Psoas muscle (tissue), 8 donors: ENCODE measurements around the gene RTN4R. TPM values are rescaled to one million over a fixed set of nuclear protein-coding genes. Genes with fewer than 3 reads are reported as not detected.

Source experiments
- ATAC-seq, 4 donors: fragments of 200-7000 bp; cut with Tn5 transposase; one replicate each; pipeline ENCODE4 v1.9.1; 2020; ENCODE audit warnings: moderate library complexity in 3 of 4, mild to moderate bottlenecking in 2 of 4
- DNase-seq, 2 donors: peaks; one replicate each; pipeline ENCODE4 v3.0.0-alpha.2; 2020
- H3K27ac ChIP-seq: fragments of 200-600 bp; one replicate; pipeline ENCODE4 v1.8.0; 2022
- H3K27me3 ChIP-seq, 3 donors: fragments of 200-600 bp in 1 of 3; one replicate each; pipeline versions ENCODE4 v1.6.1 to v1.8.0; 2013 to 2022; ENCODE audit warnings: low read length in 2 of 3, mild to moderate bottlenecking in 2 of 3, moderate library complexity in 1 of 3; ENCODE audit not compliant: insufficient read depth in 3 of 3
- H3K36me3 ChIP-seq, 2 donors: fragments of 200-600 bp in 1 of 2; one replicate each; pipeline versions ENCODE4 v1.6.1 to v1.8.0; 2013 to 2022; ENCODE audit warnings: low read depth in 1 of 2, mild to moderate bottlenecking in 1 of 2, moderate library complexity in 1 of 2; ENCODE audit not compliant: insufficient read depth in 1 of 2
- H3K4me1 ChIP-seq: fragments of 200-600 bp; one replicate; pipeline ENCODE4 v1.8.0; 2022
- H3K4me3 ChIP-seq: fragments of 200-600 bp; one replicate; pipeline ENCODE4 v1.8.0; 2022; ENCODE audit warnings: mild to moderate bottlenecking
- H3K9me3 ChIP-seq: fragments of 200-600 bp; one replicate; pipeline ENCODE4 v1.8.0; 2022
- CTCF ChIP-seq: fragments of 200-600 bp; IDR thresholded peaks from one replicate; pipeline ENCODE4 v1.8.0; 2022; ENCODE audit warnings: antibody characterized with exemption
- WGBS, 3 donors: extraction: QIAGEN DNeasy Blood & Tissue Kit; methylation state at CpG; one replicate each; pipeline versions ENCODE4 v1.1.6 to v1.1.7; 2013; 5-methylcytosine and 5-hydroxymethylcytosine counted together
- intact Hi-C, 2 donors: fragments of 100-400 bp; cut with DNase I; formaldehyde crosslinking; loops; one replicate each; pipeline versions ENCODE4 v1.11.0 to v1.14.2; 2022
- polyA plus RNA-seq, 3 donors: library from polyadenylated mRNA; stranded (reverse); fragments of 200-250 nt; gene quantifications; one replicate each; pipeline ENCODE4 v1.2.3, GENCODE V29; 2013
- total RNA-seq, 4 donors: library from RNA; stranded (reverse); fragmentation: NEBNext Ultra II Directional in 2 of 4; extraction: Animal tissue kit (Norgen Biotek cat#: 25700) in 2 of 4; gene quantifications; one replicate each; pipeline versions ENCODE4 v1.2.1 to v1.2.4, GENCODE V29; 2021 to 2023
- donor health status: healthy with polysubstance abuse.
- donor health status: DM: no; HTN: no; CAD: no; lungs with moderate emphysema.
- donor health status: Bipolar disorder and iron deficiency.
- donor health status: healthy.
- donor health status: DM: yes; HTN: yes; CAD: no.
- donor health status: DM: no; HTN: no; CAD: no.
- donor health status: DM: no; HTN: no; CAD: no.
- donor health status: DM: yes; HTN: yes; CAD: no.

RTN4R gene
- total and polyA plus RNA-seq, 7 donors = 0.12 to 2.4 (median 0.36) TPM

- no peak for ATAC-seq
- H3K27me3 ChIP-seq = peaks cover 0 to 3% (median 0%) of the 10 kb centered on the region in 3 donors
- no peak for DNase-seq
- no peaks in the 10 kb centered on the region for H3K9me3 ChIP-seq
- intact Hi-C loops = no loop called here
- no peak overlapping the region for H3K27ac ChIP-seq
- no peak overlapping the region for H3K4me3 ChIP-seq
- 88 to 91% (median 90%) methylated on average over 11 of the region's 11 CpGs for WGBS, 3 donors
- H3K4me1 ChIP-seq = no peaks in the 10 kb centered on the region
- TF ChIP-seq CTCF = no peak
- no peaks in the 10 kb centered on the region for H3K36me3 ChIP-seq
These were observed 58.3 kb downstream of the RTN4R start for GRCh38 chr22:20209761-20210250.

GRCh38 chr22:20208713-20209310 is 59.3 kb downstream of the RTN4R start:
- DNase-seq = no peak

GRCh38 chr22:20207277-20208025 is 60.7 kb downstream of the RTN4R start:
- peaks cover 0 to 4% (median 3%) of the 10 kb centered on the region in 3 donors for H3K27me3 ChIP-seq
- intact Hi-C loops = no loop called here
- DNase-seq (no peak), ATAC-seq (no peak)
- H3K27ac ChIP-seq = no peak overlapping the region
- TF ChIP-seq CTCF = no peak
- no peaks in the 10 kb centered on the region for H3K36me3 ChIP-seq
- H3K9me3 ChIP-seq = no peaks in the 10 kb centered on the region
- H3K4me1 ChIP-seq = peaks cover 5% of the 10 kb centered on the region
- 61 to 74% (median 65%) methylated on average over 10 to 11 of the region's 11 CpGs for WGBS, 3 donors
- peak overlapping the region; percentile 67 for H3K4me3 ChIP-seq

More at GRCh38 chr22:20208713-20209310, 59.3 kb downstream of the RTN4R start:
- intact Hi-C loops = no loop called here
- 66 to 73% (median 72%) methylated on average over 15 of the region's 15 CpGs for WGBS, 3 donors
- TF ChIP-seq CTCF = no peak
- ATAC-seq = no peak
- no peak overlapping the region for H3K4me3 ChIP-seq
- H3K4me1 ChIP-seq = peaks cover 5% of the 10 kb centered on the region
- no peak overlapping the region for H3K27ac ChIP-seq
- peaks cover 0 to 3% (median 2%) of the 10 kb centered on the region in 3 donors for H3K27me3 ChIP-seq
- no peaks in the 10 kb centered on the region for H3K9me3 ChIP-seq
- H3K36me3 ChIP-seq = no peaks in the 10 kb centered on the region

GRCh38 chr22:20206709-20207215 is 61.4 kb downstream of the RTN4R start:
- no peaks in the 10 kb centered on the region for H3K36me3 ChIP-seq
- H3K4me3 ChIP-seq = peak overlapping the region; percentile 67
- H3K27me3 ChIP-seq = peaks cover 0 to 8% (median 3%) of the 10 kb centered on the region in 3 donors
- DNase-seq = no peak
- H3K27ac ChIP-seq = peak overlapping the region; percentile 63
- ATAC-seq = peak in 3 of 4 donors; percentile 14 to 30 (median 18)
- intact Hi-C loops = no loop called here
- no peaks in the 10 kb centered on the region for H3K9me3 ChIP-seq
- WGBS, 3 donors = 63 to 75% (median 64%) methylated on average over 9 of the region's 9 CpGs
- TF ChIP-seq CTCF = no peak
- peaks cover 5% of the 10 kb centered on the region for H3K4me1 ChIP-seq
